T-helper 2 cell treated with Interferon-gamma antibody and Interleukin-4, amounts not matched to agents 5 μg/mL and 100 μg/mL, for 36 hours (primary cell): Measurements from ENCODE around the gene RBM14.
"Not testable (repeated sequence)": the region's sequence is repeated elsewhere in the genome, so short reads cannot be mapped to it uniquely, and the experiment has no call there.

Experiments
- DNase-seq: peaks from one replicate; pipeline ENCODE4 v3.0.0; 2021; ENCODE audit warnings: low spot score
- H3K27ac Mint-ChIP-seq: one replicate; pipeline ENCODE4 v1.8.0; 2021; ENCODE audit warnings: mild to moderate bottlenecking, mixed read lengths
- H3K27me3 Mint-ChIP-seq: one replicate; pipeline ENCODE4 v1.8.0; 2021; ENCODE audit warnings: low read depth, mixed read lengths
- H3K36me3 Mint-ChIP-seq: one replicate; pipeline ENCODE4 v1.8.0; 2021; ENCODE audit warnings: low read depth, mixed read lengths
- H3K4me1 Mint-ChIP-seq: one replicate; pipeline ENCODE4 v1.8.0; 2021; ENCODE audit warnings: low read depth, mixed read lengths
- H3K4me3 Mint-ChIP-seq: one replicate; pipeline ENCODE4 v1.8.0; 2022; ENCODE audit warnings: mild to moderate bottlenecking, moderate library complexity, mixed read lengths
- H3K9me3 Mint-ChIP-seq: one replicate; pipeline ENCODE4 v1.8.0; 2021; ENCODE audit warnings: mixed read lengths

Gene RBM14

DNA sequence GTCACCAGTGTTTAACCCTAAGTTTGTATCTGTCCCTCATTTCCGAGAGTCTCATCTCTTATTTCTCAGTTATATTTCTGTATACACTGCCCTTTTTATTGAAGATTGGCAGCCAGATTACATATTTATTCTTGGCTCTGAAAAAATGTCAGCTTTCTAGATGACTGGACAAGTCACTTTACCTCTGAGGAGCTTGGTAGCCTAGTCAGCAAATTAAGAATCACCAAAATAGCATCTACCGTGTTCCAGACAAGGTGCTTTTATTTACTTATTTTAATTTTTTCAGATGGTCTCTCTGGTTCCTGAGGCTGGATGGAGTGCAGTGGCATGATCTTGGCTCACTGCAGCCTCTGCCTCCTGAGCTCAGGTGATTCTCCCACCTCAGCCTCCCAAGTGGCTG, 16.5 kb downstream of the RBM14 start:
- no peaks in the 10 kb centered on the region for H3K27me3 Mint-ChIP-seq
- peaks cover 52% of the 10 kb centered on the region for H3K36me3 Mint-ChIP-seq
- no peak overlapping the region for H3K4me3 Mint-ChIP-seq
- H3K4me1 Mint-ChIP-seq, result peaks cover 26% of the 10 kb centered on the region
- no peak overlapping the region for H3K27ac Mint-ChIP-seq
- no peak for DNase-seq
- no peaks in the 10 kb centered on the region for H3K9me3 Mint-ChIP-seq

DNA sequence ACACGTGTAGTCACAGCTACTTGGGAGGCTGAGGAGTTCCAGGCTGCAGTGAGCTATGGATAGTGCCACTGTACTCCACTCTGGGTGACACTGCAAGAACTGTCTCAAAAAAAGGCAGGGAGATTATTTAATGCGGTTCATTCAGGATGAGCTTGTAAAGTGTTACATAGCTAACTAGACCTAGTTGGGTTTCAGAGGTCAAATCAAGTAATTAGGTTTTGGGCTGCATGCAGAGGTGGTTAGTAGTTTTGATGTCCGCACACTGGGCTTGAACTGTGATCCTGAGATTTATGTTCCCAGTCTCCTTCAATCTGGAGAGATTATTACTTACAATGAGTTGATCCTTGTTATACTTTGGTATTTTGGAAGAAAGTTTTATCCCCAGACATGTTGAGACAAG, 20.0 kb downstream of the RBM14 start:
- Mint-ChIP-seq H3K27ac (peak overlapping the region; percentile 5), H3K9me3 (no peaks in the 10 kb centered on the region), H3K4me1 (peaks cover 36% of the 10 kb centered on the region), H3K4me3 (no peak overlapping the region), H3K27me3 (no peaks in the 10 kb centered on the region), H3K36me3 (peaks cover 59% of the 10 kb centered on the region)
- DNase-seq, result no peak

DNA sequence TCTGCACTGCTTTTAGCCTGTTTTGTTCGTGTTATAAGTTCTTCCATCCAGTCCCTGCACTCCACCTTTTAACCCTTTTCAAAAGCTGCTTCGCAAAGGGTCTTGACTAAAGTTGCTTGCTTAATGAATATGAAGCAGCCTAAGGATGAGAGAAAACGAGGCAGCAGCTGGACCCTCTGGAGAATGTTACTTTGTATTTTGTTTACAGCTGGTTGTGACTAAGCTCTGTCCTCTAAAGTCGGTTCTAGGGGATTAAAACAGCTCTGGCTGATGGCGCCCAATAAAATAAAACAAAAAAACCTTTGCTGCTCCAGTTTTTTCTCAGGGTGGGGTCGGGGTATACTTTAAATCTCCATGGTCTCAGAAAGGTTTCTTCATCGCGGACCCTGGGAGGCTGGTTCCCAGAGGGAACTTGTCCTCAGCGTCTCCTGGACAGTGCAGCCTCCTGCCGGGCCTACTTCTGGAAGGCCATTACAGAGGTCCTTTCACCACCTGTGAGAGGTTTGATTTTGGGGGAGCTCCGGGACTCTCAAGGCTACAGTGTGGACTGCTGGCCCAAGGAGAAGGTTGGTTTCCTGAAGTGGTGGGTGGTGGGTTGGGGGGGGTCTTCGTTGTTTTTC, 21.2 kb downstream of the RBM14 start:
- no peaks in the 10 kb centered on the region for H3K9me3 Mint-ChIP-seq
- no peak for DNase-seq
- peaks cover 62% of the 10 kb centered on the region for H3K36me3 Mint-ChIP-seq
- peak overlapping the region; percentile 94 for H3K4me3 Mint-ChIP-seq
- H3K27me3 Mint-ChIP-seq, result no peaks in the 10 kb centered on the region
- H3K27ac Mint-ChIP-seq, result peak overlapping the region; percentile 94
- peaks cover 46% of the 10 kb centered on the region for H3K4me1 Mint-ChIP-seq

DNA sequence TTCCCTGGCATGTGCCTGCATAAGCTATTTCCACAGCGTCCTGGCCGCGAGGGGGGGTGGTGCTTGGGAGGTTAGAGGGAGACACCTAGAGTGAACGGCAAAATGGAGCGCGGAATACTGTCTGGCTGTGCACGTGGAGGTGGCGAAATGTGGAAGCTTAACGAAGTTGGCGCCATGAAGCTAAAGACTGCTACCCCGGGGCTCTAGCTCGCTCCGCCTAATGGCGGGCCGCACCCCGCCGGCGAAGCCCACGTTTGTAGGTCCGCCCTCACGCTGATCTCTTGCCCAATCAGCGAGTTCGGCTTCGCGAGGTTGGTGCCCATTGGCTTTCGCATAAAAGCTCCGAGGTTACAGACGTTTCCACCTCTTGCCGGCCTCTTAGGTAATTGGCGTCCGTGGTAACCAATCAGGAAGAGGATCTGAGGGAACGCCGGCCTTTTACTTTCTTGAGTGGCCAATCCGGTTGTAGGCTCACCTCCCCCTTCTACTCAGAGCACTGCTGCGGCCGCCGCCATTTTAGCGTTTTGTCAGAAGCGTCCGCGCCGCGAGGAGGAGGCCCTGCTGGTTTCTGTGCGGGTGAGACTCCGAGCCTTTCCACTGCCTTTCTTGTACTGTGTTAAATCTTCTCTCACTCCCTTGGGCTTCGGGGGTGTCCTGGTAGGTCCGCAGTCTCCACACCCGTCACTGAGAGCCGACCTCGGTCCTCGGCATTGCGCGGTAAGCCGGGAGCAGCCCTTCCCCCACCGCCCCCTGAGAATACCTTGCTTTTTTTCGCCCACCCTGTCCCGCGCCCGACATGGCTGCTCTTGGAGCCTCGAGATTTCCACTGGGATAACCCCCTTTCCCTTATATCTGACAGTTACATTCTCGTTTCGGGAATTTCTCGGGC, 22.0 kb downstream of the RBM14 start, which contains the start of gene RBM4:
RBM4 (plus strand) TSS at position 527 of the 889 bp plus-strand sequence. CDS start 1,009 bp downstream, outside the sequence.
- Mint-ChIP-seq H3K9me3 (no peaks in the 10 kb centered on the region), H3K27me3 (no peaks in the 10 kb centered on the region), H3K27ac (peak within 1 kb of the TSS; percentile 94), H3K4me1 (peaks cover 54% of the 10 kb centered on the region), H3K36me3 (peaks cover 67% of the 10 kb centered on the region), H3K4me3 (peak within 1 kb of the TSS; percentile 94)
- DNase-seq, result peak; percentile 97

DNA sequence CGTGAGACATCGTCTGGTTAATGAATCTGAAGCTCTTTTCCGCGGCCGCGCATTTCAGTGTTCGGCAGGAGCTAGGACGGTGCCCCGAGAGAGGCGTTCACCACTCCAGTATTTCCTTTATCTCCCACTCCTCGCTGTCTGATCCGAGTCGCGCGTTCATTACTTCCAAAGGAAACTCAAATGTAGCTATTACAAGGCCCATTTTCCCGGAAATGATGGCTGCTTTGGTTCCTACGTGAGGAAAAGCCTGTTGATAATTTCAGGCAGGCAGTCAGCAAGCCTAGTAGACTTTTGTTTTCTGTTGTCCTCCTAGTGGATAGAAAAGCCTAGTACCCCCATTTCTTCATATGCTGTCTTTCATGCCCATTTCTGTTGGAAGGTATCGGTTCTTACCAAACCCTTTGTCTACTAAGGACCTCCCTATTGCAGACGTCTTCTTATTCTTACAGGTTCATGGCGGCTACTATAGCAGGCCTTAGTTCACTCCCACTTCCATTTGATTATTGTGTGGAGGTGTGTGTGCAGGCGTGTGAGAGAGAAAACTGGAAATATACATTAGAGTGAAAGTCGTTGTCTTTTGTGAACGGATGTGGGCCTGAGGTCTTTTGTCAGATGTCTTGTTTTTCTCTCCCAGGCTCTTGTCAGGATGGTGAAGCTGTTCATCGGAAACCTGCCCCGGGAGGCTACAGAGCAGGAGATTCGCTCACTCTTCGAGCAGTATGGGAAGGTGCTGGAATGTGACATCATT, 22.8 kb downstream of the RBM14 start:
- peaks cover 58% of the 10 kb centered on the region for H3K4me1 Mint-ChIP-seq
- DNase-seq, result peak; percentile 20
- H3K4me3 Mint-ChIP-seq, result peak overlapping the region; percentile 94
- H3K9me3 Mint-ChIP-seq, result no peaks in the 10 kb centered on the region
- no peaks in the 10 kb centered on the region for H3K27me3 Mint-ChIP-seq
- H3K36me3 Mint-ChIP-seq, result peaks cover 71% of the 10 kb centered on the region
- H3K27ac Mint-ChIP-seq, result peak overlapping the region; percentile 94

DNA sequence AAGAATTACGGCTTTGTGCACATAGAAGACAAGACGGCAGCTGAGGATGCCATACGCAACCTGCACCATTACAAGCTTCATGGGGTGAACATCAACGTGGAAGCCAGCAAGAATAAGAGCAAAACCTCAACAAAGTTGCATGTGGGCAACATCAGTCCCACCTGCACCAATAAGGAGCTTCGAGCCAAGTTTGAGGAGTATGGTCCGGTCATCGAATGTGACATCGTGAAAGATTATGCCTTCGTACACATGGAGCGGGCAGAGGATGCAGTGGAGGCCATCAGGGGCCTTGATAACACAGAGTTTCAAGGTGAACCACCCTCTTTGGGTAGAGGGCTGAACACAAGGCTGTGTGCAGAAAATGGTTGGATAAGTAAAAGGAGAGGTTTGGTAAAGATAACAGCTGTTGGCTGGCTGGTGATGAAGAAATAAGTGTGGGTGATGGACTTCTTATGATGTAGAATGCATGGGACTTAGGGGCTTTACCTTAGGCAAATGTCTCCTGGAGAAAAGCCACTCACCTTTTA, 23.4 kb downstream of the RBM14 start:
- Mint-ChIP-seq H3K4me1 (peaks cover 60% of the 10 kb centered on the region), H3K36me3 (peaks cover 72% of the 10 kb centered on the region), H3K4me3 (peak overlapping the region; percentile 94), H3K27ac (peak overlapping the region; percentile 94)
- H3K27me3 Mint-ChIP-seq, DNase-seq, H3K9me3 Mint-ChIP-seq: not testable (repeated sequence)

DNA sequence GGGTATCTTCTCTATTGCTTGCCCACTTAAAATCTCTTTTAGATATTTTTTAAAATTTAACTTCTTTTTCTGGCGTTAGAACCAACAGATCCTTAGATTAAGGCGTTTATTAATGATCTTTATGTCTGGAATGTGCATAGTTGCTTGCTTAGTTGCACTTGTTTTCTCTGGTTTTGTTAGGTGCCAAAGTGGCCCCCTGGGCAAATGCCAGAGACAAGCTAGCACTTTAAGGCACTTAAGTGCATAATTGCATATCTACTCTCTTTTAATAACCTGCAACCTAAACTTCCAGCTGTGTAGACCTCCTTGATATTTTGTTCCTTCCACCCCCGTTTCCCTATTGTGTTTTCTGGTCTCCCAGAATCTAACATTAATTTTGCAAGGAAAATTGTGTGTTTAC, 25.4 kb downstream of the RBM14 start:
- DNase-seq, result no peak
- H3K9me3 Mint-ChIP-seq, result no peaks in the 10 kb centered on the region
- H3K27me3 Mint-ChIP-seq, result no peaks in the 10 kb centered on the region
- peaks cover 85% of the 10 kb centered on the region for H3K36me3 Mint-ChIP-seq
- peaks cover 73% of the 10 kb centered on the region for H3K4me1 Mint-ChIP-seq
- H3K27ac Mint-ChIP-seq, result no peak overlapping the region
- H3K4me3 Mint-ChIP-seq, result peak overlapping the region; percentile 60

DNA sequence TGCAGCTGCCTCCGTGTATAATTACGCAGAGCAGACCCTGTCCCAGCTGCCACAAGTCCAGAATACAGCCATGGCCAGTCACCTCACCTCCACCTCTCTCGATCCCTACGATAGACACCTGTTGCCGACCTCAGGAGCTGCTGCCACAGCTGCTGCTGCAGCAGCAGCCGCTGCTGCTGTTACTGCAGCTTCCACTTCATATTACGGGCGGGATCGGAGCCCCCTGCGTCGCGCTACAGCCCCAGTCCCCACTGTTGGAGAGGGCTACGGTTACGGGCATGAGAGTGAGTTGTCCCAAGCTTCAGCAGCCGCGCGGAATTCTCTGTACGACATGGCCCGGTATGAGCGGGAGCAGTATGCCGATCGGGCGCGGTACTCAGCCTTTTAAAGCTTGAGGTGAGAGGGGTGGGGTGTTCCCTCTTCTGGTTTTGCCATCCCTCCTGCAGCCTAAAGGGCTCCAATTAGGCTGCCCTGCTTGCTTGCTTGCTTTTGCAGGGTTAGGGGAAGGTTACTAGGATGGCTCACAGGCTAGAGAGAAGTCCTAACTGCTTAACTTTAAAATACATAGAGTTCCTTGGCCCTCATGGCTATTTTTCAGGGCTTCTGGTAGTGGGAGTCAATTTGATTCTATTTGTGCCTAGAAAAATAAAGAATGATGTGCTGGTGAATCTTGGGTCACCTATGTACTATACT, 27.5 kb downstream of the RBM14 start:
- no peak for DNase-seq
- Mint-ChIP-seq H3K27me3 (no peaks in the 10 kb centered on the region), H3K4me3 (no peak overlapping the region), H3K27ac (no peak overlapping the region), H3K36me3 (peaks cover 86% of the 10 kb centered on the region), H3K9me3 (no peaks in the 10 kb centered on the region), H3K4me1 (peaks cover 70% of the 10 kb centered on the region)

DNA sequence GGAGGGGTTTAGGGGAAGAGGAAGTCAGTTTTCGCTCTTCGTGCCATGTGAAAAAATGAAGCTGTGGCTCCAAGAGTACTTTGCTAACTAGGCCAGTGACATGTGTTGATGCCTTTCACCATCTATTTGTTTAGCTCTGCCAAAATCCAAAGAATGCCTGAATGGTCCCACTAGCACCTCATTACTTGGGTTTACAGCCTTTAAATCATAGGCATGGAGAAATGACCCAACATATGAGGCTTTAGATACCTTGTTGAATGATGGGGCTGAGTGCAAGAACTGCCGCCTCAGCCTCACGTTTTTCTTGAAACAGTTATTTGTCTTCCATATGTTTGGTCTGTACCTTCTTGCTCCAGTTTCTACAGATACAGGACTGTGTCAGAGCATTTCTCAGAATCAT, 30.4 kb downstream of the RBM14 start:
- peaks cover 75% of the 10 kb centered on the region for H3K36me3 Mint-ChIP-seq
- no peaks in the 10 kb centered on the region for H3K27me3 Mint-ChIP-seq
- DNase-seq, result no peak
- H3K9me3 Mint-ChIP-seq, result no peaks in the 10 kb centered on the region
- peaks cover 48% of the 10 kb centered on the region for H3K4me1 Mint-ChIP-seq
- H3K27ac Mint-ChIP-seq, result no peak overlapping the region
- H3K4me3 Mint-ChIP-seq, result no peak overlapping the region

DNA sequence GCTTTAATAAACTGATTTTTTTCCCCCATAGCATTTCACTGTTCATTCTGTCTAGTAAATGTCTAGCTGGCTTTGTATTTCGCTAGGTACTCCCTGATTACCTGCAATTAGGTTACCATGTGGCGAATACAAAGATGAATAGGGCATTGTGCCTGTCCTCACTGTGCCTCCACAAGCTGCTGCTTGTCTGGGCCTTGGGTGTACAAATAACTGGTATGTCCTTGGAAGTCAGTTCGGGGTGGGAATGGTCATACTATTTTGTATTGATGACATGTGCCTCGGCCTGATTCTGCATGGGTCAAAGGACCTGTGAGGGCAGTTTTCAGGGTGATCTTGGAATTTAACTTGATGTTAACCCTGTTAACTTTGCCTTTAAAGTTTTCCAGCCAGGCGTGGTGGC, 33.5 kb downstream of the RBM14 start:
- DNase-seq, result no peak
- Mint-ChIP-seq H3K9me3 (no peaks in the 10 kb centered on the region), H3K27me3 (no peaks in the 10 kb centered on the region), H3K36me3 (peaks cover 59% of the 10 kb centered on the region), H3K4me3 (no peak overlapping the region), H3K27ac (no peak overlapping the region), H3K4me1 (peaks cover 23% of the 10 kb centered on the region)

DNA sequence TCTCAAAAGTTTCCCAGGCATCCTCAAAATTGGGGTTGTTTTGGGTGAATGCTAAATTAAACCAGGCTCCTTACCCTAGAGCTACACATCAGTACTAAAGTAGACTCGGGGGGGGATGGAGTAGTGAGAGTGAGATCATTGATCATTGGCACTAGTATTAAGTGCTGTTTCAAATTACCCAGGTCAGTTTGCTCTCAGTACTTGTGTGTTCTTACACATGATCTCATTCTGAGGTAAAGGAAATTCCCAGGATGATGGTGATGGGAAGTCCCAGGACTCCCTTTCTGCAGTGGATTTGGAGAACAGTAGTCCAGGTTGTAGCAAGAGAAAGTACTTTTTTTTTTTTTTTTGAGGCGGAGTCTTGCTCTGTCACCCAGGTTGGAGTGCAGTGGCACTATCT, 34.6 kb downstream of the RBM14 start:
- peaks cover 14% of the 10 kb centered on the region for H3K4me1 Mint-ChIP-seq
- H3K4me3 Mint-ChIP-seq, result no peak overlapping the region
- no peak for DNase-seq
- no peaks in the 10 kb centered on the region for H3K27me3 Mint-ChIP-seq
- peaks cover 51% of the 10 kb centered on the region for H3K36me3 Mint-ChIP-seq
- no peaks in the 10 kb centered on the region for H3K9me3 Mint-ChIP-seq
- H3K27ac Mint-ChIP-seq, result no peak overlapping the region

DNA sequence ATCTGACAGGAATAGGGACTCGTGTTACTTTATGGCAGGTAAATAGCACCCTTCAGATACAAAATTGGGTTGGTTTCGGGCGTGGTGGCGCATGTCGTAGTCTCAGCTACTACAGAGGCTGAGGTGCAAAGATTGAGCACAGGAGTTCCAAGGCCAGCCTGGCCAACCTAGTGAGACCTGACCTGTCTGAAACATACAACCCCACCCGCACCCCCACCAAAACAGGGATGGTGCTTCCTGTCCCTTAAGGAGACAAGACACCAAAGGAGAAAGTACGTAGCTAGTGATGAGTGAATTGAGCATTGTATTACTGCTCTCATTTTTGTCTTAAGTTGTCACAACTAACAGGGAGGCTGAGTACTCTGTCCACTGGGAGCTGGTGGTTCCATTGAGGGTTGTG, 36.2 kb downstream of the RBM14 start:
- peaks cover 37% of the 10 kb centered on the region for H3K36me3 Mint-ChIP-seq
- no peaks in the 10 kb centered on the region for H3K9me3 Mint-ChIP-seq
- no peak overlapping the region for H3K4me3 Mint-ChIP-seq

DNA sequence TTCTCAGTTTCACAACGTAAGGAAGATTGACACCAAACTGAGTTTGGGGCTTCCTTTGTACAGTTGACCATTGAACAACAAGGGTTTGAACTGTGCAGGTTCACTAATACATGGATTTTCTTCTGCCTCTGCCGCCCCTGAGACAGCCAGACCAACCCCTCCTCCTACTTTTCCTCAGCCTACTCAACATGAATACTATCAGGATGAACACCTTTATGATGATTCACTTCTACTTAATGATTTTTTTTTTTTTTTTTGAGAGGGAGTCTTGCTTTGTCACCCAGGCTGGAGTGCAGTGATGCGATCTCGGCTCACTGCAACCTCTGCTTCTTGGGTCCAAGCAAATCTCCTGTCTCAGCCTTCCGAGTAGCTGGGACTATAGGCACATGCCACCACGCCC, 36.7 kb downstream of the RBM14 start:
- DNase-seq, result no peak
- peaks cover 37% of the 10 kb centered on the region for H3K36me3 Mint-ChIP-seq
- no peaks in the 10 kb centered on the region for H3K9me3 Mint-ChIP-seq
- no peak overlapping the region for H3K4me3 Mint-ChIP-seq
- H3K27ac Mint-ChIP-seq, result no peak overlapping the region
- no peaks in the 10 kb centered on the region for H3K27me3 Mint-ChIP-seq
- H3K4me1 Mint-ChIP-seq, result no peaks in the 10 kb centered on the region

More for the DNA sequence above, 36.2 kb downstream of the RBM14 start:
- Mint-ChIP-seq H3K27ac (no peak overlapping the region), H3K4me1 (no peaks in the 10 kb centered on the region), H3K27me3 (no peaks in the 10 kb centered on the region)
- DNase-seq, result no peak
